Activated T-cell treated with anti-CD3 and anti-CD28 coated beads, Interleukin-2, amount 50 U/mL, for 48 hours (primary cell): ENCODE results near the gene SYNDIG1.

Experiments
- DNase-seq, 2 experiments: peaks; one replicate each; pipeline ENCODE4 v3.0.0-alpha.2; 2020

The SYNDIG1 gene

DNA sequence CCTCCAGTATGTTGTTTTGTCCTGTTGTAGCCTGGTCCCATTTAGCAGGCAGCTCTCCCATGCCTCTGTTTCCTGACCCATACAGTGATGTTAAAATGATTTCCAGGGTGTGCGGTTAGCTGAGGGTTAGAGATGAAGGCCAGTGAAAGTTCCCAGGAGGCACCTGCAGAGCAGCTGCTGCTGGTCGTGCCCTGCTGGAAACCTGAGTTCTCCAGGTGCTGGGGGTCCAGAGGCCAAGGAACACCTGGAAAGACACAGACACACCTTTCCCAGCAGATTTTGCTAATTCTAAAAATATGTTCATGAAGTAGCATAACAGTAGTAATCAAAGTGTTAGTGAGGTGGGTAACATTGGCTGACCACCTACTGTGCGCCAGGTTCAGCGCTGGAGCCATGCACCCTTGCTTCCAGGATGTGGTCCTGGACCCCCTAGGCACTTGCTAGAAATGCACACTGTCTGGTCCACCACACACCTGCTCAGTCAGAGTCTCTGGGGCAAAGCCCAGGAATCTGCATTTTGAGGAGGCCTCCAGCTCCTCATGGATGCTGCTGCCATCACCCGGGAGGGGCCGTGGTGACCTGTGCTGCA is 118.7 kb downstream of the SYNDIG1 start:
- no peak for DNase-seq

DNA sequence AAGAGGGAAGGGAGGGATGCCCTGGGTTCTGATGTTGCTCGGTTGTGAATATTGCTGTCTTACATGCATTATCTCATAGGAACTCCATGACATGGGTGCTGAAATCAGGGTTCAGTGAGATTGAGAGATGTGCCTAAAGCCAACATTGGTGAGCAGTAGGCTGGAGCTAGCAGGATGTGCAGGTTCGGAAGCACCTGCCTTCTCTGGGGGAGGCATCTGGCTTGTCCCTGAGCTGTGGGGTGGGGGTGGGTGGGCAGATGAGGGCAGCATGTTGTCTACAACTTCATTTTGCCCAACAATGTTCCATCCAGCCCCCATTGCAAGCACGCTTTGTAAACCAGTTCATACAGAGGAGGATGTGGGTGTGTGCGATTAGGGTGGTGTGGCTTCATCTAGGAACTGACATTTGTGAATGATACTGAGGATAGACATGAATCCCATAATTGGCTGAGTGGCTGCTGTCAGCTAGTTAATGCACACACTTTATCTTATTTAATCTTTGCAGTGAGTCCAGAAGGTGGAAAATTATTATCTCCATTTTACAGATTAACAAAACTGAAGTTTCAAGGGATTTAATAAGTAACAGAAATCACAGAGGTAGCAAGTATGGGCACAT is 119.4 kb downstream of the SYNDIG1 start:
- no peak for DNase-seq

DNA sequence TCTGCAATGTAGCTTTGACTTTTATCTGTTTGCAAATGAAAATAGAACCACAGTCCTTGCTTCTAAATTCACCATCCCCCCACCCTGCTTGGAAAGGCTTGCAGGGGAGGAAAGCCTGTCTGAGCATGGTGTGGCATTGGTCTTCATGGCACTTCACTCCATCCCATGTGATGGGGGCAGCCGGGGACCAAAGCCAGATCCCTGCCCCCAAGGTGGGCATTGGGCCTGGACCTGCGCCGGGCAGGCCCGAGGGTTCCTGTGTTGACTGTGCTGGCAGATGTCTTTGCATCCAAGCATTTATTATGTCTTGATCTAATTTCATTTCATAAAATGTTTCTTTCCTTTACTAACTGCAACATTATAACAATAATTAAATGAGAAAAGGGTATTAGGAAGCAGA is 120.0 kb downstream of the SYNDIG1 start:
- DNase-seq: no peak

DNA sequence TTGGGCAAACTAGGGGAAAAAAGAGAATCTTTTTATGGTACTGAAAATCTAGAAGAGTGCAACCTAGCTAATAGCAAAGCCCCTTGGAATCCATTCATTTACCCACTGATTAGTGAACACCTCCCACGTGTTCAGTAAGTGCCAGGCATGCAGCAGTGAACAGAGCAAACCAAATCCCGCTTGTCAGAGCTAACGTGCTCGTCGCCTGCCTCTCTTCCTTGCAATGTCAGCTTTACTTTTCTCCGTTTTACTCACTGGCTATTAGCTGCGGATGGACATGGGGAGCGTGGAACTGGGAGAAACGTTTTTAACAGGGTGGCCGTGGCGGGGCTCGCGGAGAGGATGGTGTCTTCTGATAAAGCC is 120.4 kb downstream of the SYNDIG1 start:
- DNase-seq: no peak

DNA sequence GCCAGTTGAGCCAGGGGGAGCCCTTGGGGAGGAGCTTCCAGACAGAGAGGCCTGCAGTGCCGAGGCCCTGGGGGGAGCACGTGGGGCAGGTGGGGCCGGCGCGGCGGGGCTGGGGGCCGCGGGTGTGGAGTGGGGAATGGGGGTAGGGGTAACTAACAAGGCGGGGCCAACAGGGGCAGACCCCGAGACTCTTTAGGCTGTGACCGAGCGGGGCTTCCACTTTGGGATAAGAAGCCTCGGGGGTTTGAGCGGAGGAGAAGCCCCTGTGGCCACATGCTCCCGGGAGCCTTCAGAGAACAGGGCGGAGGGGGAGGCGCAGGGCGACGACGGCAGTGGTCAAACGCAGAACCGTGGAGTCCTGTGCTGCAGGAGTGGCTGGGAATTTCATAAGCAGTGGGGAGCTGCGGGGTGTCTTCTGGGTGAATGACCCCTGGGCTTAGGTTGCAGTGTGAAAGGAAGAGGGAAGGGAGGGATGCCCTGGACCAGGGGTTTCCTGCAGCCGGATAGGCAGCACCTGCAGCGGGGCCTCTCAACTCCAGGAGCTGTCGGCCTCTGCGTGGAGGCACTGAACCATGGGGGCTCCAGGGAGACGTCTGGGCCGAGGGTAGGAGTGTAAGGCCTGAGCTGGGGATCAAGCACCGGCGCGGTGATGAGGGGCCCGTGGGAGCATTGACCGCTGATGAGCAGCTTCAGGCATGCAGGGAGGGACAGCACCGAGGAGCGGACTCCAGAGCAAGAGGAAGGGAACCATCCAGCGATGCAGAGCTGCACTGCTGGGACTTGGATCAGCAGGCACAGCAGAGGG is 121.0 kb downstream of the SYNDIG1 start:
- DNase-seq: no peak

DNA sequence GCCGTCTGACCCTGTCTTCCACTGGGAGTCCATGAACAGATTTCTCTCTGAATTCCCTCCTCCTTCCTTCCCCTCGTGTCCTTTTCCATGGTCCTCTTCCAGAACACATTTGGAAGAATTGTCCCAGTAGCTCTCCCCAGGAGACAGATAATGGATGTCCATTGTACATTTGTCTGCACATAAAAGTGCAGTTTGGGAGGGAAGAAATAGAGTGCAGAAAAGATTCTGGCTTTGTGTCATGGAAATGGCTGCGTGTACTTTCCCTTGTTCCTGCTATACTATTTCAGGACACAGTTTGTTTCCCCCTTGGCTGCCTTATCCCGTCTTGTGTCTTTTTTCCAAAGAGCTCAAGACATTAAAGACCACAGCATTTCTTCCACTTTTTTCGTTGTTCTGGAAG is 127.6 kb downstream of the SYNDIG1 start:
- no peak for DNase-seq

DNA sequence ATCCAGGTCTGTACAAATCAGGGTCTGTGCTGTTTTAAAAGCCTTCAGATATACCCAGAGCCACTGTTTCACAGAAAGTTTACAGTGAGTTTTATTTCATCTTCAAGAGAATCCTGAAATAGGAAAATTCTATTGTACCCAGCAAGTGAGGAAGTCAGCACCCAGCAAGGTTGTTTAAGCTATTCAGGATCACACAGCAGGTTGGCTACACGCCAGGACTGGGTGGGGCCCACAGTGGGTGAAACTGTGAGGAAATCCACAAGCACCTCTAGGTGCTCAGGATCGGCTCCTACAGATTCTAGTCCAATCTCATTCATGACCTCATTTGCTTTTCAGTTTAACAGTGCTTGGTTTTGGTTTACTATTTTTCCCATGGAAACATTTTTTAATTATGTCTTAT is 128.9 kb downstream of the SYNDIG1 start:
- no peak for DNase-seq

DNA sequence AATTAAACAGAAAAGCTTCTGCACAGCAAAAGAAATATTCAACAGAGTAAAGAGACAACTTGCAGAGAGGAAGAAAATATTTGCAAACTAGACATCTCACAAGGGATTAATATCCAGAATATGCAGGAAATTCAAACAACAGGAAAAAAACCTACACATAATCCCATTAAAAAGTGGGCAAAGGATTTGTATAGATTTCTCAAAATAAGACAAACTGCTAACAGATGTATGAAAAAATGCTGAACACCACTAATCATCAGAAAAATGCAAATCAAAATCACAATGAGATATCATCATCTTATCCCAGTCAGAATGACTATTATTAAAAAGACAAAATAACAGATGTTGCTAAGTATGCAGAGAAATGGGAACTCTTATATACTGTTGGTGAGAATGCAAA is 129.6 kb downstream of the SYNDIG1 start:
- no peak for DNase-seq

DNA sequence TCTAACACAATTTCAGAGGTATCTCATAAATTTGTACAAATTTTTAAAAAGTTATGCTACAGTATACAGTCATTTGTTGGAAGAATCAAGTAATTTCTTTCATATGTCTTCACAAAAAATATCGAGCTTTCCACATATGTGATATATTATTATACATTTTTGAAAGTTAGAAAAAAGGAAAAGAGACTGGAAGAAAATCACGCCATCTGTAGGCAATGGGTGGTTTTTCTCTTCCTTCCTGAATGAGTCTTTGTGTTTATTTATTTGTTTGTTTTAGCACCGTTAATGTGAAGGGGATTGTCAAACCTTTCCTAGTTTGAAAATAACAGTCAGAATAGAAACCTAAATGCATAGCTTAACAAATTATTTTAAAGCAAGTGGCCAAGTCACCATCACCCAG is 130.6 kb downstream of the SYNDIG1 start:
- DNase-seq: no peak

DNA sequence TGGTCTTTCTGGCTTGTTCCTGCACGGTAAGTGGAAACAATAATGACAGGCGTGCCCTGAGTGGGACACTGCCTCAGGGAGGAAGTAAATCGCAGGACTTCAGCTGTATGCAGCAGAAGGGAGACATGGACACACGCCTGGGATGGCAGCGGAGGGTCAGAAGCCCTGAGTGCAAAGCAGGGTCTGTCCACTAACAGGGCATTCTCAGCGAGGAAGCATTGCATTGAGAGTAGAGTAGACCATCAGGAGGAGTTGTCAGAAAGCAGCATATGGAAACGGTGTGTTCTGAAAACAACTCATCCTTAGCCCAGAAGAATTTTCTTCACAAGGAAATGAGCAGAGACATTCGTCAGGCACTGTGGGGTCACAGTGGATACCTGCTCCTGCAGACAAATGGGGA is 134.0 kb downstream of the SYNDIG1 start:
- DNase-seq: no peak

DNA sequence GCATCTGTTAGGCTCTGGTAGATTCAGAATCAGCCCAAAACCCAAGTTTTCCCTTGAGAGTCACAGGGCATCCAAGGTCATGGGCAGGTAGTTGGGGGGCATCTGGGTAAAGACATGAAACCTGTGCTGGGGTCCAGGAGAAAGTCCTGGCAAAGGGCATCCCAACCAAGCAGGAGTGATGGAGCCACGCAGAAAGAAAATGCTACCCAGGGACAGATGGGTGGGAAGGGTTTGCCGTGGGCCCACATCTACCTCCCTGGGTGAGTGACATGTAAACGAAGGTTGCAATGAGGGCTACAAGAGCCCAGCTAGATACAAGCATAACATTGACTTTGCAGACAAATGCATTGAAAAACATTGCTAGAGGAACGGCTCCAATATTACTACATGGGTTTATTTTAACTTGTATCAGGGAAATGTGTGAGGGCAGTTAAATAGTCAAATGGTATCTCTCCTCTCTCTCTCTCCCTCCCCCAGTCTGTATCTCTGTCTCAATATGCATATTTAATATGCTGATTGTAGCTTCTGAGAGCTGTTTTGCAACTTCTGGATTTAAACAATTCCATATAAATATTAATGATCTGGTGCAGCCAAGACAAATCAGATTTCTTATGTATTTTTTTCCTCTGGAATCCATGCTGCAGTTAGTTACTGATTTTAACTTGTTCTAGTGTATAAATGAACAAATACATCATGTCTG is 135.7 kb downstream of the SYNDIG1 start:
- no peak for DNase-seq

DNA sequence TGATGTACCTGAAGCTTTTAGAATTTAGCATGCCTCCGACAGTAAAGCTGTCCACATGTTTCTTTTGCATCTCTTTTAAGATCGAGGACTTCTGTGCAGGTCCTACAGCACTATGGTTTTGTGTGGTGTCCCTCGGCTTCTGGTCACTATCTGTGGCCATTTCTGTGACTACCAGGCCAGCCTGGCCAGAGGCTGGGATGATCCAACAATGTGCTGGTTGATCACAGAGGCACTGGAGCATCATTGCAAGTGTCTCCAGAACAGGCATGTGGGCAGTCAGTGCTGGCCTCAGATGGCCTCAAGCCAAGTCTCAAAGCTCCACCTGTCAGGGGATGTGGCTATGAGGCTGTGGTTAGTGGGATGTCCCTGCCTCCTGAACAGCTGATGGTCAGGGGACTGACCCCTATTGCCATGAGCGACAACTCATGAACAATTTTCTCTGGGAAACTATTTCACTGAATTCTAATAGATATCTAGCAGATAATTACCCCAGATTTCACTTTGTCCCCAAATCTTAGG is 136.6 kb downstream of the SYNDIG1 start:
- no peak for DNase-seq

DNA sequence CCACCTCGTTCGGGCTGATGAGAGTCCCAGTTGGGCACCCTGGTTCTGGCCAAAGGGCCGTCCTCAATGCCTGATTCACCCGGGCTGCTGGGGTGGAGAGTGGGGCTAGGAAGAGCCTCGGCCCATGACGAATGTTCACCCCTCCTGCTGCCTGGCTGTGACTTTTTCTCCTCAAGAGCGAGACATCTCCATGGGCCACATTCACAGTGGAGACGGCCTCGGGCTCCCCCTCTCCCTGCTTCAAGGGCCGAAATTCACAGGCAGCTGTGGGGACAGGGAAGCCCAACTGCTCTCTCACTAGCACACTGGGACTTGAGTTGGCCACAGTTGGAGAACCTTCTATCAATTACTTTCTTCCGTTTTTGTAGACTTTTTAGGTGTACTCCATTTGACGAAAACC is 138.0 kb downstream of the SYNDIG1 start:
- DNase-seq: no peak

DNA sequence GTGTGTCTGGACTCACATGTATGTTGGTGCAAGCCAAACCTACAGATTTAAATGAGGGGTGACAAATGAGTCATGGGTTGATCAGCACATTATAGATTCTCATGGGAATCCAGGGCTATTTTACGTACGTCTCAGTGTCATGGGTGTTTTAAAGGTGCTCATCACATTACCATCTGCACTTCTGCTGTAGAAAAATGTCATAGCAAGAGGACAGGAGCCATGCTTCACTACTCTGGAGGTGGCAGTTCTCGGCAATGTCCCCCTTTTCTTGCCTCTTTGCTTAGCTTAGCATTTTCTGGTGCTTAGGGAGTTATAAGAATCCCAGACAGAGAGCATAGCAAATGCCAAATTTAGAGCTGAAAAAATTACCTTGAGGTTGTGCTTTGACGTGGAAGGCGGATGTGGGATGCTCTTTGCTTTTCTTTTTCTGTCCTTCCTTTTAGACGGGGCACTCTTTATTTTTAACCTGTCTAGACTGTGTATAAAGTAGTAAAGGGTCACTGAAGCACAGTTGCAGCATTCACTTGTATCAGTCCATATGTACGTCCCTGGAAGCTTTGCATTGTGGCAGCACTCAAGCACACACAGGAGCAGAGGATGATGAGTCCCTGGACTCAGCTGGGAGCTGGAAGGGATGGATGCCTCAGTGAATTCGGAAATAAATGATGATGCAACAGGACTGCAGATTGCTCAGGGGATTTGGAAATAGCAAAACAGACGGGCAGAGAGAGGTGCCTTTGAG is 139.7 kb downstream of the SYNDIG1 start:
- no peak for DNase-seq

DNA sequence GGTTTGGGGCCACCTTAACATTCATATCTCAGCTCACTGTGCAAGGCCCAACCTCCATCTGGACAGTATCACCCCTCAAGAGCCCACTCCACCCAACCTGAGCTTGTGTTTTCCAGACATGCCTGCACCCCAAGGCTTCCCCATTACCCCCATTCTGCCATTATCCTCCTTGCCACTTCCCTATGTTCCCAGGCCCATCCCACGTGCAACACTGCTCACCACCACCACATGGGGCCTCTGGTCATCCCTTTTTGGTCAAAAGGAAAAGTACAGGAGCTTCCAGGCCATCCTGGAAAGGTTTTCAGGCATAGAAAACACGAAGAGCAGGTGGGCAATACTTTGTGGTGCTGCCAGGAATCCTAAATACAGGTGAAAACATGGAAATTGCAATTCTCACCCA is 140.3 kb downstream of the SYNDIG1 start:
- no peak for DNase-seq

DNA sequence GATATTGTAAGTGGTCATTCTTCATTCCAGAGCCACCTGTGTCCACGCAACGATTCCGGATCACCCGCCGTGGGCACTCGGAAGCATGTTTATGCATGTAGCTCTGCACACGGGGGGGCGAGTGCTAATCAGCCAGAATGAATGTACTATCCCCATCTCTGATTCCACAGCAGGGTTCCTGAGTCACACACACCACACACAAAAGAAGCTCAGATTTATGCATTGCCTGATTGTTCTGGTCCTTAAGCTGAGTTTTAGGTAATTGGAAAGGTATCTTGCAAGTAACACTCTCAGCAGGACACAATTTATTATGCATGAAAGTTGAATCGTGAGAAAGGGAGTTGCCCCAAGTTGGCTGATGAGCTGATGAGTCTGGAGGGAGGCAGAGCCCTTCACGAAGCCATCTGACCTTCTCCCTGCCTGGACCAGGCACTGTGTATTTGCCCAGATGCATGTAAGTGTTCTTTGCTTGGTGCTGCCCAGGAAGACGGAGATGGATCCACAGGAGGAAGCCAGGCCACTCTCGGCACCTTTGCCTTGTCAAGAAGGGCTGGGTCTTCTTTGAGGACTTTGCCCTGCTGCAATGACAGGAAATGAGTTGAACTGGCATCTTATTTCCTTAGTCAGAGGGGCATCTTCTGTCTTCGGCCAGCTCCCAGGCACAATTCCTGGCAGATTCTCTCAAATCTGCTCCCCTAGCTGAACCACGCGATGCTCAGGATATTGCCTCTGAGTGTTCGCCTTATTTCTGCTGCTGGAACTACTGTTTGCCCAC is 141.1 kb downstream of the SYNDIG1 start:
- DNase-seq: no peak

DNA sequence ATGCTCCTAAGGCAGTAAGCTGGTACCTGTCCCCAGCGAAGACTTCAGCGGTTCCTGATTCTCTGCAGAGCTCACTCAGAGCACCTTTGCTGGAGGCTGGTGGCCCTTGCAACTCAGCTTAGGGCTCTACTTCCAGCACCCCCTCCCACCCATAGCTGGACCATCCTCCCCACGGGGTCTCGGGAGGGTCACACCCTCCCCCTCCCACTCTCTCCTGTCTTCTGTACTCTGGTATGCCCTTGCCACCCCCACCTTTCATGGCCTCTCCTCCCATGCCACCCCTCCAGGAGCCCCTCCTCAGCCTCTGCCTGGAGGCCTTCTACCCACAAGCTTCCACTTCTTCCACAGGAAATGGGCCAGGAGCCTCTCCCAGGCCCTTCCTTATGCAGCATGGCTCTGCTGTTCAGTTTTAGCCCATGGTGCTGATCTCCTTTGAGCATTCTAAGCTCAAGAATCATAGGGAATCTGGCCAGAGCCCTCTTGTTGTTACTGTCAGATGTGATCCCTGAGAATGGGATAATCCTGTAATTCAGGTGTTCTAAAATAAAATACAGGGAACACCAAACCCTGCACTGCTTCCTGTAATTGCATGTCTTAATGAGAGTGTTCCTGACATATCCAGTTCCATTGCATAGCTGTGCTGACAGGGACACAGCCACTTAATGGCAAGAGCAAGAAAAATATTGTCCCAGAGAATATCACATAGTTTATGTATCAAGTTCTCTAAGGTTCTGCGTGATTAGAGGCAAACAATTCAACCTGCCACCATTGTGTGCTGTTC is 142.1 kb downstream of the SYNDIG1 start:
- DNase-seq: no peak

DNA sequence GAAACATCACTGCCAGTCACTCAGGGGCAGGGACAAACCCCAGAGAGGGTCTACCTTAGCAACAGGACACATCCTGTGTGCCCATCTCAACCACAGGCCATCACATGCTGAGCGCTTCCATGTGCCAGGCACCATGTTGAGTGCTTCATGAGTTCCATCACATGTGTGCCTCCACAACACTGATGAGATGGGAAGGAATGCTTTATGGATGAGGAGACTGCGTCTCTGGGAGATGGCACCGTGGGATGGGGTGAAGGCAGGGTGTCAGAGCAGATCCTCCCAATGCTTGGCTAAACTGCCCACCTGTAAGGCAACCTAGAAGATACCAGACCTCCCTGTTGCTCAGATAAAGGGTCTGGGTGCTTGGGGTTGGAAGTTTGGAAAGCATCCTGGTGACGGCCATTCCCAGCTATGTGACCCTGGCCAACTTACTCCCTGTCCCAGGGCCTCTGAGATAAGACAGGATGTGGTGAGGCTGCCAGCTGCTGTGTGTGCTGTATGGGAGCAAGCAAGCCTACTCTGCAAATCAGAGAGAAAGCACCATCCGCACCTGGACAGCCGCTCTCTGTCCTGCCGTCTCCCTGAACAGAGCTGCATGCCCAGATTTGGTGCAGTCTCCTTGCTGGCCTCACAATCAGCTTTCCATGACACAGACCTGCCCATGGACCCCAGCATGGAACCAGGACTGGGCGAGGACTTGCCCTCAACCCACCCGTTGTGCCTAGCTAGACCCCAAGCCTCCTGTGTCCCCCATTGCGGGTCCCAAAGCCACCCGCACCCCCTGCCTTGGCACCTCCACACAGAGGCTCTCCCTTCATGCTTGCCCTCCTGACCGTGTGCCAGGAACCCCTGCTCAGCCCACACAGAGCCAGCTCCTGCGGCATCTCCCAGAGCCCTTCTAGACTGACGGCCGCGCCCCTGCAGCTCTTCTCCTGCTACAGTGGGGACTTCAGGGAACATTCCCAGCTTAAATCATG is 143.7 kb downstream of the SYNDIG1 start:
- no peak for DNase-seq

DNA sequence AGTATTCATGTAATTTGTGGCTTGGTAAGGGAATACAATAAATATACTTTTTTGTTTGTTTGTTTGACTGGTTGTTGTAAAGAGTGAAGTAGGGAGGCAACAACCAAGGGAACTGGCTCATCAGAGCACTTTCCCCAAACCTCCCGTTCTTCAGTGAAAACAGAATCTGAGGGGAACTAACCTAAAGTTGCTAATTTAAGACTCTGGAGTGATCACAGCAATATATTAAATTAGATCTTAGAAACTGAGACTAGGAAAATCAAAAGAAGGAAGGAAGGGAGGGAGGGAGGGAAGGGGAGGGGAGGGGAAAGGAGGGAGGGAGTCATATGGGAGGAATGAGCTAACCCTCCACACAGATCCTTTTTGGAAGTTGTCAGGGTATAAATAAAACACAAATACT is 144.9 kb downstream of the SYNDIG1 start:
- no peak for DNase-seq

DNA sequence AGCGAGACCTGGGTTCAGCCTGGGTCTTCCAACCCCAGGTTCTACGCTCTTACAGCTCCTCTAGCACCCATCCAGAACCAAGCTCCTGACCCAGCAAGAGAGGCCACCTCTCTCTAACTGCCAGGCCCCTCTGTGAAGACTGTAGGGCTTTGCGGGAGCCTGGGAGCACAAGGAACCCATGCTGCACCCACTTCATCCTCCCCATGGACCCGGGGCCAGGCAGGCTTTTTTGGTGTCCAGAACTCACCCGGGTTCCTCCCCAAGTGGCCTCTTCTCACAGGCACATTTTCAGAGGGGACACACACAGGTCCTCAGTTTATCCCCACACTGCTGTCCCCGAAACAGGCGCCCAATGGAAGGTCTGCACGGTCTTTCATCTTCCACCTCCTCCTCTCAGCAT is 145.9 kb downstream of the SYNDIG1 start:
- DNase-seq: no peak
